Activated CD4-positive, alpha-beta T cell treated with anti-CD3 and anti-CD28 coated beads for 24 hours (primary cell): Measurements from ENCODE around the gene RABL6.

ENCODE experiments used
- DNase-seq, 2 donors: peaks; one replicate each; pipeline ENCODE4 v3.0.0-alpha.2; 2020; ENCODE audit warnings: low read depth in 2 of 2

RABL6 gene

DNA sequence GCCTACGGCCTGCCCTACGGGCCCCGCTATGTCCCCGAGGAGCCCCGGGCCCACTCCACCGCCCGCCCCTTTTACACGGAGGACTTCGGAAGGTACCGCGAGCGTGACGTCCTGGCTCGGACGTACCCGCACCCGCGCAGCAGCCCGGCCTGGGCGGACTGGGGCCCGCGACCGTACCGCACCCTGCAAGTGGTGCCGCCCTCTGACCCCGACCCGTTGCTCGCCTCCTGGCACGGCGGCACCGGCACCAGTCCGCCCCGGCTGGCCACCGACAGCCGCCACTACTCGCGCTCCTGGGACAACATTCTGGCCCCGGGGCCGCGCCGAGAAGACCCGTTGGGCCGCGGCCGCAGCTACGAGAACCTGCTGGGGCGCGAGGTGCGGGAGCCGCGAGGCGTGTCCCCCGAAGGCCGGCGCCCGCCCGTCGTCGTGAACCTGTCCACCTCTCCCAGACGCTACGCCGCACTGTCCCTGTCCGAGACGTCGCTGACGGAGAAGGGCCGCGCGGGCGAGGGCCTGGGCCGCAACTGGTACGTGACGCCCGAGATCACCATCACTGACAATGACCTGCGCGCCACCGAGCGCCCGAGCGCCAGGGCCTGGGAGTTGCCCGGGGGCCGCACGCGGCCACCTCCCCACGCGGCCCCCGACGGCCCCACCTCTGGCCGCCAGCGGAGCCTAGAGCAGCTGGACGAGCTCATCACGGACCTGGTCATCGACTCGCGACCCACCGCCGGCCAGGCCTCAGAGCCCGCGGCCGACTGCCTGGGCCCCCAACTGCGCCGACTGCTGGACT lies 37.9 kb downstream of the RABL6 start:
- no peak for DNase-seq

DNA sequence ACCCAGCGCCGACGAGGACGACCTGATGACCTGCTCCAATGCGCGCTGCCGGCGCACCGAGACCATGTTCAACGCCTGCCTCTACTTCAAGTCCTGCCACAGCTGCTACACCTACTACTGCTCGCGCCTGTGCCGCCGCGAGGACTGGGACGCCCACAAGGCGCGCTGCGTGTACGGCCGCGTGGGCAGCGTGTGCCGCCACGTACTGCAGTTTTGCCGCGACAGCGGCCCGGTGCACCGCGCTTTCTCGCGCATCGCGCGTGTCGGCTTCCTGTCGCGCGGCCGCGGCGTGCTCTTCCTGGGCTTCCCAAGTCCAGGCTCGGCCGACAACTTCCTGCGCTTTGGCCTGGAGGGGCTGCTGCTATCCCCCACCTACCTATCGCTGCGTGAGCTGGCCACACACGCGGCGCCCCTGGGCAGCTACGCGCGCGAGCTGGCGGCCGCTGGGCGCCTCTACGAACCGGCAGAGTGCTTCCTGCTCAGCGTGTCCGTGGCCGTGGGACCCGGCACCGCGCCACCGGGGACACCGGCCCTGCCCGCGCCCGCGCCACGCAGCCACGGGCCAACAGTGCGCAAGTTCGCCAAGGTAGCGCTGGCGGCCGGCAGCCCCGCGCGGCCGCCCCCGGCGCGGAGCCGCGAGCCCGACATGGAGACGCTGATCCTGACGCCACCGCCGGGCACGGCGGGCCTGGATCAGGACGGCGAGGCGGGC lies 38.8 kb downstream of the RABL6 start:
- no peak for DNase-seq

DNA sequence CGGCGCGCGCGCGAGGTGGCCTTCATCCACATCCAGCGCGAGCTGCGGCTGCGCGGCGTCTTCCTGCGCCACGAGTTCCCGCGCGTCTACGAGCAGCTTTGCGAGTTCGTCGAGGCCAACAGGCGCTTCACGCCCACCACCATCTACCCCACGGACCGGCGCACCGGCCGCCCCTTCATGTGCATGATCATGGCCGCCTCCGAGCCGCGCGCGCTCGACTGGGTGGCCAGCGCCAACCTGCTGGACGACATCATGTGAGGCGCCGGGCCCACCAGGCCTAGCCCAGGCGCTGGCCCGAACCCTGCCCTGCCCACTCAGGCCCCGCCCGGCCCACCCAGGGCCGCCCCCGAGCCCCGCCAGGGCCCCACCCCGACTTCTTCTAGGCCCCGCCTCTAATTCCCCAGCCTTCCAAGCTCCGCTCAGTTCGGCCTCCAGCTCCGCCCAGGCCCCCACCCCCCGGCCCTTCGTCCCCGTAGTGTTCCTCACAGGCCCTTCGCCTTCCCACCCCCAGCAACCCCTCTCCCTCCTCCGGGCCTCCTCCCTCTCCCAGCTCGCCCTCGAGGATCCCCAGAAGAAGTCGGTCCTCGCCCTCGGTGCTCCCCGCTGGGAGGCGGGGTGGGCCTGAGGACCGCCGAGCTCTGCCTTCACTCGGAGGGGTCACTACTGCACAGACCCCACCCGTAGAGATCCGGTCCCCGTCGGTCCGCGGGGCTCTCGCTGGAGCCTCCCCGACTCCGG lies 39.5 kb downstream of the RABL6 start:
- no peak for DNase-seq

DNA sequence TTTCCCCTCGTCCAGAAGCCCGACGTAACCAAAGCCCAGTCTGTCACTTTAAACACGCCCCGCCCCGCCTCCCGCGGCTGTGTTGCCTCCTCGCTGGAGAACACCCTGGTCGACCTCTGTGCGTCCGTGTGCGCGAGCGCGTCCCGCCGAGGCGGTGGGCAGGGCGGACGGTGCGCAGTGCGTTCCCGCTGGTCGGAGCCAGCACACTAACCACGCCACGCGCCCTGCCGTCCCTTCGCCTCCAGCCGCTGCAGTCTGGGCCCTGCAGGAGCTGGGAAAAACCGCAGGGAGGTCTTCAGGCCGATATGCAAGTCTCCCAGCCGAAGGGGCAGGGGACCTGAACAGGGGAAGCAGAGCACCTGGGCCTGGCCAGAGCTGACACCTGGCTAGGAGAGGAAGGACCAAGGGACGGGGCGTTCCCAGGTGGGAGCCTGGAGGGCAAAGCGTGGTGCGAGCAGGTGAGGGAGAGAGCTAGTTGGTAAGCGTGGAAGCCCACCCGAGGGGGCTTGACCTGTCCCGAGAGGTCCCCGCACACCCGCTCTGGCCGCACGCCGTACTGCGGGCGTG lies 40.2 kb downstream of the RABL6 start:
- DNase-seq, result peak; percentile 66 to 81

DNA sequence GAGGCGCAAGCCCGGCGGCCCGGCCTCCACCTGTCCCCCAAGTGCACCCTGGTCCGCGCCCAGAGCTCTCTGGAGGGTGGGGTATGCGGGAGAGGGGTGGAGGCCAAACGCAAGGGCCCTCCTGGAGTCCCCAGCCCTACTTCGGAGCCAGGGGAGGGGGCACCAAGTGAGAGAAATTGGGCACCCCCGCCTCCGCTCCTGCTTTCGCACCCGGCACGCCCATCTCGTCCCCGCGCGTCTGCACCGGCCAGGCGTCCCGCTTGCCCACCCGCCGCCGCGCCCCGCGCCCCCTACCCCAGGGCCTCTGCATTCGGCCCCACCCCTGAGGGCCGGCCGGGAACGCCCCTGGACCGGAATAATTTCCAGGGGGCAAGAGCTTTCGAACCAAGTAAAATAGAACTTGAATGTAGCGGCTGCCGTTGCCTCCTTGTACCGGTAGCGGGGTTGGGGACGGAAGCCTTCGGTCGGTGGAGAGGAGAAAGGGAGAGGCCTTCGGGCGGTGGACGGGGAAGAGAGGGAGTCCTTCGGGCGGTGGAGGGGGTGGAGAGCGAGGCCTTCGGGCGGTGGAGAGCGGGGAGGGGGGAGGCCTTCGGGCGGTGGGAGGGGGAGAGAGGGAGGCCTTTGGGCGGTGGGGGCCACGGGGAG lies 40.8 kb downstream of the RABL6 start:
- DNase-seq, result no peak

DNA sequence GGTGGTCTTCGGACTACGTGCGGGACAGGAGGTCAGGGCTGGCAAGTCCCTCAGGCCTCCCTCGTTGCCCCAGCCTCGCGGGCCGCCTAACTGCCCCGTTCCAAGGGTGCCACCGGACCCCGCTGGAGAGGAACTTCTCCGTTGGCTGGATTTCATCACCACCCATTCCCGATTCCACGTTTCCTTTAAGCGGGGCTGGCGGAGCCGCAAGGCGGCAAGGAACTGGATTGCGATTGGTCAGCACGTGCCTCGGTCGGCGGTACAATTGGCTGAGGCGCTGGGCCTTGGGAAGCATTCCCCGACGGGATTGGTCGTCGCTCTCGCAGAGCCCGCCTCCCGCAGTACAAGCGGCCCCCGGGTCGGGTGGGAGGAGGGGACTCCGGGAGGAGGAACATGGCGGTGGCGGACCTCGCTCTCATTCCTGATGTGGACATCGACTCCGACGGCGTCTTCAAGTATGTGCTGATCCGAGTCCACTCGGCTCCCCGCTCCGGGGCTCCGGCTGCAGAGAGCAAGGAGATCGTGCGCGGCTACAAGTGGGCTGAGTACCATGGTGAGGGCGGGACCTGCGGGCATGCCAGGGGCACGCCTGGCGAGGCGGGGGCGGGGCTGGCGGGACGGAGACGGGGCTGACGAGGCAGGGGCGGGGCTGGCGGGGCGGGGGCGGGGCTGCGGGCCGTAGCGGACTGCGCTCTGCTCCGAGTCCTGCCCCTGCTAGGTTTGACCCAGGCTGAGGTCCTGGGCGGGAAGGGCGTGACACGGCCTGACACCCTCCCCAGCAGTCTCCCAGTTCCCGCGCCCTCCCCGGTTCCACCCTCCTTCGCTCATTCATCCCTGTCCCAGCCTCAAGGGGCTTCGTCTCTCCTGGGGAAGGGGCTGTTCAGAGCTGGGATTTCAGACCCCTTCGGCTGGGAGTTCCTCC lies 41.6 kb downstream of the RABL6 start, which contains the start of gene PHPT1:
TSS of gene PHPT1 (plus strand) at position 372 of the 922 bp plus-strand sequence. CDS start at position 394, 22 bp downstream.
- DNase-seq, result peak; percentile 93

DNA sequence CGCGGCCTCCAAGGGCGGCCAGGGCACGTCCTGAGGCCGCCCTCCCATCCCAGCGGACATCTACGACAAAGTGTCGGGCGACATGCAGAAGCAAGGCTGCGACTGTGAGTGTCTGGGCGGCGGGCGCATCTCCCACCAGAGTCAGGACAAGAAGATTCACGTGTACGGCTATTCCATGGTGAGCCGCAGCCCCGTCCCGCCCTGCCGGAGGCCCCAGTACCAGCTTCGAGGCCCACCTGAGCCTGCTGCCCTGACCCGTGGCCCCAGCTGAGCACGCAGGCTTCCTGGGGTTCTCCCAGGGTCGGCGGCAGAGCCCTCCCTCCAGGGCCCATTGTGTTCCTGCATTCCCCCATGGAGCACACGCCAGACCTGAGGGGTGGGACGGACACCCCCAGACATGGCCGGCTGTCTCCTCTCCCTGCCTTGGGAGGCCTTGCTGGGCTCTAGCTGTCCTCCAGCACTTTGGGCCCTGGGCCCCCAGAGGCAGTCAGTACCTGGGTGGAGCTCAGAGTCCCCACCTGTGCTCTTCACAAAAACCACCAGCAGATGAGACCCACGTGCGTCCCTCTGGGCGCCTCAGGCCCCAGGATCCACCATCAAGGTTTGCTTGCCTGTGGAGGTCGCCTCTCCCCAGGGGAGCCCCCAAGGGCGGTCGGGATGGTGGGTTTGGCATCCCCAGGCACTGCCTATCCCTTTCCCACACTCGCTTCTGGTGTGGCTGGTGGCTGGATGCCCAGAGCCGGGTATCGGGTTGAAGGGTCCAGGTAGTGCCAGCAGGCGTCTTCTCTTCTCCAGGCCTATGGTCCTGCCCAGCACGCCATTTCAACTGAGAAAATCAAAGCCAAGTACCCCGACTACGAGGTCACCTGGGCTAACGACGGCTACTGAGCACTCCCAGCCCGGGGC lies 42.5 kb downstream of the RABL6 start:
- DNase-seq, result no peak

DNA sequence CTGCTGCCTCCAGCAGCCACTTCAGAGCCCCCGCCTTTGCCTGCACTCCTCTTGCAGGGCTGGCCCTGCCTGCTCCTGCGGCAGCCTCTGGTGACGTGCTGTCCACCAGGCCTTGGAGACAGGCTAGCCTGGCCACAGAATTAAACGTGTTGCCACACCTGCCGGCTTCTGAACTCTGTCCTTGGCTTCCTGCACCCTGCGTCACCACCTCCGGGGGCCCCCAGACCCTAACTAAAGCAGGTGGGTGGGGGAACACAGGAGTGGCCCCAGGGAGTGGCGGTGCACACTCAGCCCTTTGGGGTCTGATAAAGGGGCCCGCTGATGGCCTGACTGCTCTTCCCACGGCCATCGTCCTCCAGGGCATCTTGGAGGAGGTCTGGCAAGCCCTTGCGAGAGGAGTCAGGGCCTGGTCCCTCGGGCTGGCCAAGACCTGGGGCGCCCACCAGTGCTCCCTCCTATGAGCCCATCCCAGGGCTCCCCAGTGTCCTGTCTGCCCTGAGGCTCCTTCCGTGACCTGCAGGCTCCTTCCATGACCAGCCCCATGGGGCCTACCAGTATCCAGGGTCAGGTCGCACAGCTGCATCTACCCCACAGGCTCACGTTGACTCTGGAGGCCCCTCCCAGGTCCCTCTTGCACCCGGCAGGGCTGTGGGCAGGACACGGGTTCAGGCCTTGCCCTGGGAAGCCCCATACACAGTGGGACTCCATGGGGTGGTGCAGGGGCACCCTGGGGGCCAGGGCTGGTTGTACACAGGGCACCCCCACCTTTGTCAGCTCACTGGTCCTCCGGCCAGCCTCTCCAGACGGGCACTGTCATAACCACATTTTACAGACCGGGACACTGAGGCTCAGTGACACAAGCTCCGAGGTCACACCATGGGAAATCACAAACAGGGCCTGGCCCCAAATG lies 43.4 kb downstream of the RABL6 start:
- DNase-seq, result no peak

DNA sequence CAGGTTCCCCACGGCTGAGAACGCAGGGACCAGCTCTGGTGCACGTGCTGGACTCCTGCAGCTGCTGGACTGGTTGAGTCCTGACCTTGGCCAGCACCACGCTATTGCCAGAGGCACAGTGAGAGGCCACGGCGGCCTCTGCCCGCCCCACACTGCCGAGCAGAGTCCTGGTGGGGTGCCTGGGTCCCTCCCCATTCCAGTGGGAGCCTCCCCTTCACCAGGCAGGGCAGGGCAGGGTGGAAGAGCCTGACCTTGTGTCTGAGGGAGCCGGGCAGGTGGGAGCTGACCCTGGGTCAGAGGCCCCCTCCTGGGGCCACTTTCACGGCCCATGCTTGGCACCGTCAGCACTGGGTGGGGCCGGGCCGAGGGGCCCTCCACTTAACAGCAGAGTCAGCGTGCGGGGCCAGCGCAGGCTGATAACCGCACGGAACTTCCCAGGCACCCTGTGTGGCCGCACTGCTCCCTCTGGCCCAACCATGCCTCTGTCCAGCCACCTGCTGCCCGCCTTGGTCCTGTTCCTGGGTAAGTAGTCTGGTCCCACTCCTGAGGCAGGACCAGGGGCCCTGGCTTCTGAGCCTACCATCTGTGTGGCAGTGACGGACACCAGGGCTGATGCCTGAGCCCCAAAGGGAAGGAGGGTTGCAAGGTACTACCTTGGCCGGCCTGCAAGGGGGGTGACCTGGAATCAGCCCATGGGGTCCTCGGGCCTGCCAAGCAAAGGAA lies 44.4 kb downstream of the RABL6 start, which contains the start of gene MAMDC4:
TSS of gene MAMDC4 (plus strand) at position 406 of the 723 bp plus-strand sequence. CDS start at position 477, 71 bp downstream.
- DNase-seq, result no peak

DNA sequence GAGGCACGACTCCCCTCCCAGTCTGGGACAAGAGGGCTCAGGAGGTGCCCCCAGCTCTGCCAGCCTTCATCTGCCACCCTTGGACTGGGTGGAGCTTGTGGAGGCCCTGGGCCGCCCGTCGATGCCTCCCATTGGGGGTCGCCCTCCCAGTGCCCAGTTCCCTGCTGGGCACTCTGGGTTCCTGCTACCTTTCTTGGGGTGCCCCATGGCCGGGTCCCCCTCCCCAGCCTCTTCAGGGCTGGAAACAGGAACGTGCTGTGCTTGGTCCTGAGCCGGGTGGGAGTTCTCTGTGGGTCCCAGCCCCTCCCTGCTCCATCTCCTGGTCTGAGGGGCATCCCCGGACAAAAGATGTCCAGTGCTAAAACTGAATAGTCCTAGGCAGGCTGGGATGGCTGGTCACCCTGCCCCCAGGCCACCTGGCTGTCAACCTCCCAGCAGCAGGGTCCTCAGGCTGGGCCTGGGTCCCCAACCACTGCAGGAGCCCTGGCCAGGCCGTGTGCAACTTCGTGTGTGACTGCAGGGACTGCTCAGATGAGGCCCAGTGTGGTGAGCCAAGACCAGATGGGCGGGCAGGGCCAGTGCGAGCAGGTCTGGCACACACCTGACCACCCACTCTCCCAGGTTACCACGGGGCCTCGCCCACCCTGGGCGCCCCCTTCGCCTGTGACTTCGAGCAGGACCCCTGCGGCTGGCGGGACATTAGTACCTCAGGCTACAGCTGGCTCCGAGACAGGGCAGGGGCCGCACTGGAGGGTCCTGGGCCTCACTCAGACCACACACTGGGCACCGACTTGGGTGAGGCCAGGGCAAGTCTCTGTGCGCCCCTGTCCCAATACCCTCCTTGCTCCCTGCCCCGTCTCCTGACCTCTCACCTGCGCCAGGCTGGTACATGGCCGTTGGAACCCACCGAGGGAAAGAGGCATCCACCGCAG lies 45.2 kb downstream of the RABL6 start:
- no peak for DNase-seq

DNA sequence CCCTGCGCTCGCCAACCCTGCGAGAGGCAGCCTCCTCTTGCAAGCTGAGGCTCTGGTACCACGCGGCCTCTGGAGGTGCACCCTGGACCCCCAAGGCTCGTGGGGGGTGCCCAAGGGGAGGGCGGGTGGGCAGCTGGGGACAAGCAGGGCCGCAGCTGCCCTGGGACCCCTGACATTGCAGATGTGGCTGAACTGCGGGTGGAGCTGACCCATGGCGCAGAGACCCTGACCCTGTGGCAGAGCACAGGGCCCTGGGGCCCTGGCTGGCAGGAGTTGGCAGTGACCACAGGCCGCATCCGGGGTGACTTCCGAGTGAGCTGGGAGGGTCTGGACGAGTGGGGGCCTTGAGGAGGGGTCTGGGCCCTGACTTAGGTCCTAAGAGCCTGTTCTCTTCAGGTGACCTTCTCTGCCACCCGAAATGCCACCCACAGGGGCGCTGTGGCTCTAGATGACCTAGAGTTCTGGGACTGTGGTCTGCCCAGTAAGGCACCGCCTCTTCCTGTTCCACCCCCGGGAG lies 45.9 kb downstream of the RABL6 start:
- no peak for DNase-seq

DNA sequence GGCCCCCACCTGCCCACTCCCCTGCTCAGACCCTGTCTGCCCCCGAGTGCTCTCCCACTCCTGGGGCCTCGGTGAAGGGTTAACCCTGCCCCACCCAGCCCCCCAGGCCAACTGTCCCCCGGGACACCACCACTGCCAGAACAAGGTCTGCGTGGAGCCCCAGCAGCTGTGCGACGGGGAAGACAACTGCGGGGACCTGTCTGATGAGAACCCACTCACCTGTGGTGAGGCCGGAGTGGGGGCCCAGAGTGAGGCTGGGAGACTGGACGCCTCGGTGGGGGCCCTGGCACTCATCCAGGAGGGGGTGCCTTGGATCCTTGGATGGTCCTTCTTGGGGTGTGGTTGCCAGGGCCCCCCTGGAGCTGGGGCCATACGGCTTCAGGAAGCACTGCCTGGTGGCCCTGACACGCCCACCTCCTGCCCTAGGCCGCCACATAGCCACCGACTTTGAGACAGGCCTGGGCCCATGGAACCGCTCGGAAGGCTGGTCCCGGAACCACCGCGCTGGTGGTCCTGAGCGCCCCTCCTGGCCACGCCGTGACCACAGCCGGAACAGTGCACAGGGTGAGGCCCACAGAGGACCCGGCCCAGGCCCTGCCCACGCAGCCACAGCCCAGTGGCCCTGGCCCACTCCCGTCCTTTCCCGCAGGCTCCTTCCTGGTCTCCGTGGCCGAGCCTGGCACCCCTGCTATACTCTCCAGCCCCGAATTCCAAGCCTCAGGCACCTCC lies 46.5 kb downstream of the RABL6 start:
- no peak for DNase-seq

DNA sequence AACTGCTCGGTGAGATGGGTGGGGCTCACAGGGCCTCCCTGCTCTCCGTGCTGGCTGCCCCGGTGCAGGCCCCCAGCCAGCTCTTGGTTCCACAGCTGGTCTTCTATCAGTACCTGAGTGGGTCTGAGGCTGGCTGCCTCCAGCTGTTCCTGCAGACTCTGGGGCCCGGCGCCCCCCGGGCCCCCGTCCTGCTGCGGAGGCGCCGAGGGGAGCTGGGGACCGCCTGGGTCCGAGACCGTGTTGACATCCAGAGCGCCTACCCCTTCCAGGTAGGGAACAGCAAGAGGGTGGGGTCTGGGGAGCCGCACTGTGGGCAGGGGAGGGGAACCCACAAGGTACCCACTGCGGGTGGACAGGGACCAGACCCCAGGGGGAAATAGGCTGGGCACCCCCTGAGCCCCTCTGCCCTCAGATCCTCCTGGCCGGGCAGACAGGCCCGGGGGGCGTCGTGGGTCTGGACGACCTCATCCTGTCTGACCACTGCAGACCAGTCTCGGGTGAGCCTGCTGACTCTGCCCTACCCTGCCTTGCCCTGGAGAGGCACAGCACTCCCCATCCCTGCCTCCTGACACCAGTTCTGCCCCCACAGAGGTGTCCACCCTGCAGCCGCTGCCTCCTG lies 47.2 kb downstream of the RABL6 start:
- no peak for DNase-seq

DNA sequence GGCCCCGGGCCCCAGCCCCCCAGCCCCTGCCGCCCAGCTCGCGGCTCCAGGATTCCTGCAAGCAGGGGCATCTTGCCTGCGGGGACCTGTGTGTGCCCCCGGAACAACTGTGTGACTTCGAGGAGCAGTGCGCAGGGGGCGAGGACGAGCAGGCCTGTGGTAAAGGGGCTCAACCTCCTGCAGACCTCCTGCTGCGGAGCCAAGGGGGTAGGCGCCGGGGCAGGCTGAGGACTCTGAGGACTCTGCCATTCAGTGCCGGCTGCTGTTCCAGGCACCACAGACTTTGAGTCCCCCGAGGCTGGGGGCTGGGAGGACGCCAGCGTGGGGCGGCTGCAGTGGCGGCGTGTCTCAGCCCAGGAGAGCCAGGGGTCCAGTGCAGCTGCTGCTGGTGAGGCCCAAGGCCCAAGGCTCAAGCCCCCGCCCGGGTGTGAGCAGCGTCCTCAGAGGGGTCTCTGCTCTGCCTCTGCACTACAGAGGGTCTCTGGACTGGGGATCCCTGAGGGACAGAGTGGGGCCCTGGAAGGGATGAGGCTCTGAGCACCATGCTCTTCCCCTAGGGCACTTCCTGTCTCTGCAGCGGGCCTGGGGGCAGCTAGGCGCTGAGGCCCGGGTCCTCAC lies 47.8 kb downstream of the RABL6 start:
- DNase-seq, result no peak

DNA sequence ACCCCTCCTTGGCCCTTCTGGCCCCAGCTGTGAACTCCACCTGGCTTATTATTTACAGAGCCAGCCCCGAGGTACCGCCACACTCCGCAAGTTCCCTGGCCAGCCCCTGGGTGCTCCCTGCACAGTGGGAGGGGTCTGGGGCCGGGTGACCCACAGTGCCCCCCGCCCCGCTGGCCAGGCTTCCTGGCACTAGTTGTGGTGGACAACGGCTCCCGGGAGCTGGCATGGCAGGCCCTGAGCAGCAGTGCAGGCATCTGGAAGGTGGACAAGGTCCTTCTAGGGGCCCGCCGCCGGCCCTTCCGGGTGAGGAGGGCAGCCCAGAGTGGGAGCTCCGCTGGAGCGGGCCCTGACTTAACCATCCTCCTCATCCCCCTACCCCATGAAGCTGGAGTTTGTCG lies 48.3 kb downstream of the RABL6 start:
- DNase-seq, result no peak
